GM20000 (cell line): ENCODE measurements around the gene VAV2.

Source experiments
- DNase-seq: peaks from one replicate; pipeline ENCODE4 v3.0.0; 2012; ENCODE audit warnings: low spot score
- TF ChIP-seq, protein P1 (sequence below): IDR thresholded peaks from 2 replicates; pipeline ENCODE4 v1.5.1; 2012; ENCODE audit warnings: mild to moderate bottlenecking, control low read depth; ENCODE audit errors: extremely low read depth, missing control alignments

The VAV2 gene

DNA sequence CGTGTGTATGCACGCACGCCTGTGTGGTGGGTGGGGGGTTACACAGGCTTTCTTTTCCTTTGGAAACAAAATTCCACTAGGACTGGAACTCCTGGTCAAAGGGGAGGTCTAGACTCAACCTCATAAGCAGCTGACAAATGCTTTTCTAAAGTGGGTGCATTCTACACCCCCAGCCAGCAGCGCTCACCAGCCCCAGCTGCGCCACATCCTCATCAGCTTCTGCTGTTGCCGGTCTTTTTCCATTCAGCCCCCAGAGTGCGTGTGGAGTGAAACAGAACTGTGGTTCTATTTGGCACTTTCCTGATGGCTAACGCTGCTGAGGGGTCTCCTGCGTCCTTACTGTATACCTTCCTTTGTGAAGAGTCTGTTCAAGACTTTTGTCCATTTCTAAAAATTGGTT, 176.3 kb downstream of the VAV2 start:
- TF ChIP-seq, protein P1, sequence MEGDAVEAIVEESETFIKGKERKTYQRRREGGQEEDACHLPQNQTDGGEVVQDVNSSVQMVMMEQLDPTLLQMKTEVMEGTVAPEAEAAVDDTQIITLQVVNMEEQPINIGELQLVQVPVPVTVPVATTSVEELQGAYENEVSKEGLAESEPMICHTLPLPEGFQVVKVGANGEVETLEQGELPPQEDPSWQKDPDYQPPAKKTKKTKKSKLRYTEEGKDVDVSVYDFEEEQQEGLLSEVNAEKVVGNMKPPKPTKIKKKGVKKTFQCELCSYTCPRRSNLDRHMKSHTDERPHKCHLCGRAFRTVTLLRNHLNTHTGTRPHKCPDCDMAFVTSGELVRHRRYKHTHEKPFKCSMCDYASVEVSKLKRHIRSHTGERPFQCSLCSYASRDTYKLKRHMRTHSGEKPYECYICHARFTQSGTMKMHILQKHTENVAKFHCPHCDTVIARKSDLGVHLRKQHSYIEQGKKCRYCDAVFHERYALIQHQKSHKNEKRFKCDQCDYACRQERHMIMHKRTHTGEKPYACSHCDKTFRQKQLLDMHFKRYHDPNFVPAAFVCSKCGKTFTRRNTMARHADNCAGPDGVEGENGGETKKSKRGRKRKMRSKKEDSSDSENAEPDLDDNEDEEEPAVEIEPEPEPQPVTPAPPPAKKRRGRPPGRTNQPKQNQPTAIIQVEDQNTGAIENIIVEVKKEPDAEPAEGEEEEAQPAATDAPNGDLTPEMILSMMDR = no peak

DNA sequence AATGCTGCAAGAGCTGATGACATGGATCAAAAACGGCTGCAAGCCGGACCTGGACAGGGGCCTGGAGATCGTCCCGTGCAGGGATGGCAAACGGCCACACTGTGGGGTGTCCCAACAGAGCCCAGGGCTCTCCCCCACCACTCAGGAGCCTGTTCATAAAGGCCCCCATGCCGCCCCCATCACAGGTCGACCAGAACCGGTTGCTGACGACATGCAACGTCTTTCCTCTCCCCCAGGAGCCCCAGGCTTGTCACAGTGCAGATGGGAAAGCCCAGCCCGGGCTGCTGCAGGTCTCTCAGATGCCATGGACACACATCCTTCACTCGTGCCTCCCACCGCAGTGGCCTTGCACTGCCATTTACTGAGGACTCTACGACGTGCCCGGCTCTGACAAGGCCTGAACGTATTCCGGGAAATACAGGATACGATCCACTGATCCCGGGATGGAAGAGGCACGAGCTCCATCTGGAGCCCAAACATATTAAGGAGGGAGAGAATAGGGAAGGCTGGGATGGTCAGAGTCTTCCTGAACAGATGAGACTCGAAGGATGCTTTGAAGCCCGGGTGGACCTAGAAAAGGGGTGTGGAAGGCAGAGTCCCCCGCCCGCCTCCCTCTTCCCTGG, 177.4 kb downstream of the VAV2 start:
- TF ChIP-seq, protein P1 = no peak
- DNase-seq = no peak

More for the DNA sequence above, 176.3 kb downstream of the VAV2 start:
- no peak for DNase-seq

DNA sequence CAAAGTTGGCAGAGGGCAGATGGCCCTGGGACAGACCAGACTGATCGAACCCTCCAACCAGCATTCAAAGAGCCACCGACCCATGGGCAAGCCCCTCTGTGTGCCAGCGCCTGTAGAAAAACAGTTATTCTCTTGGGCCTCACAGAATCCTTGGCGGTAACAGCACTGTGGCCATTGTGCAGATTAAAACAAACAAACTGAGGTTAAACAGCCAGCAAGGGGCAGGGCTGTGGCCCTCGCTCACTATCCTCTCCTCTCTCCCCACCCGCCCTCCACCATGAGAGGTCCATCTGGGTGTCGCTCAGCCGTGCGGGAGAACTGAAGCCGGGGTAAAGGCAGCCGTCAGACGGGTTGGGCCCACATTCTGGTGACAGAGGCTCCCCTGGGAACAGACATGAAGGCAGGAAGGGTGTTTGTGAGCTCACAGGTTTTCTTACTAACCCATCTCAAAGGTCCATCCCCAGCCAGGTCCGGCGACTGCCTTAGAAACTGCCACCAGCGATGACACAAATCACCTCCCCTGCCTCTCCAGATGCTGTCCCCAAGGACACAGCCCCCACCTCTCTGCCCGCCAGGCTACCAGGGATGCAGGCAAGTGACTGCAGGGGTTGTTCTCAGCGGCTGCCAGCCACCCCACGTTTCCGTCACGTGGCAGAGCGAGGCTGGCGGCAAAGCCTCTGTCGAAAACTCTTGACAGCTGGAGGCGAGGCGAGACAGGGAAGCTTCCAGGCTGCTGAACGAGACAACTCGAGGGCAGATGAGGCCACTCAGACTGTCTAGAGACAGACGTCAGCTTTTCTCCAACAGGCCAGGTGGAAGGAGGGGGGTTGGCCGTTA, 178.2 kb downstream of the VAV2 start:
- no peak for DNase-seq
- TF ChIP-seq, protein P1 = no peak

DNA sequence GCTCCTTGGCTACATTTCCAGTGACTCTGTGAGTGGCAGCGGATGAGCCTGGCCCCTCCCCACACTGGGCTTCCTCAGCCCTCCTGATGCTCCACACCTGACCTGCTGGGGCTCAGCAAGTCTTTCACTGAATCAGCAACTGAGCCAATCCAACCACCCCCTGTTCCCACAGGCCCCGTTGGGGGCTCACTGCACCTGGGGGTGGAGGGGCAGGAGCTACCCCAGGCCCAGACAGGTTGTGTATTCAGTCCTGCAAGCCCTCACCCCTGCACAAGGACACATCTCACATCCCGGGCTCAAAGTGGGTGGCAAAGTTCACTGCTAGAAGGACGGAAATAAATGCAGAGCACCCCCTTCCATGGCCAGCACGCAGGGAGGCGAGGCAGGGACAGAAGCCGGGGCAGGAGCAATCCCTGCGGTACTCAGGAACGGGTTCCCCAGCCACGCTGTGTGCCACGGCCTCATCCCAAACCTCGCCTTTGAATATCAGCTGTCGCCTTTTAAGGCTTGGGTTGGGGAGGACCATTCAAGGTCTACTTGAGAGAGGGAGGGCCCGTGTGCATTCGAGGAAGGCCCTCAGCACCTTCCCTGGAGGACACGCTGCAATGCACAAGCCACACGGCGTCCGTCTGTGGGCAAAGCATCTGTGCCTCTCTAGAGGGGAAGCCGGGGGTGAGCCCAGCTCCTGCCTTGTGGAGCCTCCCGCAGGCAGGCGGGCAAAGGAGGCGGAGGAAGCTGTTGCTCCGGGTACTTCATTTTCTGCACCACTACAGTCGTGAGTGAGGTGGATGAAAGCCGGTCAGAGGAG, 179.0 kb downstream of the VAV2 start:
- TF ChIP-seq, protein P1 = no peak
- no peak for DNase-seq

DNA sequence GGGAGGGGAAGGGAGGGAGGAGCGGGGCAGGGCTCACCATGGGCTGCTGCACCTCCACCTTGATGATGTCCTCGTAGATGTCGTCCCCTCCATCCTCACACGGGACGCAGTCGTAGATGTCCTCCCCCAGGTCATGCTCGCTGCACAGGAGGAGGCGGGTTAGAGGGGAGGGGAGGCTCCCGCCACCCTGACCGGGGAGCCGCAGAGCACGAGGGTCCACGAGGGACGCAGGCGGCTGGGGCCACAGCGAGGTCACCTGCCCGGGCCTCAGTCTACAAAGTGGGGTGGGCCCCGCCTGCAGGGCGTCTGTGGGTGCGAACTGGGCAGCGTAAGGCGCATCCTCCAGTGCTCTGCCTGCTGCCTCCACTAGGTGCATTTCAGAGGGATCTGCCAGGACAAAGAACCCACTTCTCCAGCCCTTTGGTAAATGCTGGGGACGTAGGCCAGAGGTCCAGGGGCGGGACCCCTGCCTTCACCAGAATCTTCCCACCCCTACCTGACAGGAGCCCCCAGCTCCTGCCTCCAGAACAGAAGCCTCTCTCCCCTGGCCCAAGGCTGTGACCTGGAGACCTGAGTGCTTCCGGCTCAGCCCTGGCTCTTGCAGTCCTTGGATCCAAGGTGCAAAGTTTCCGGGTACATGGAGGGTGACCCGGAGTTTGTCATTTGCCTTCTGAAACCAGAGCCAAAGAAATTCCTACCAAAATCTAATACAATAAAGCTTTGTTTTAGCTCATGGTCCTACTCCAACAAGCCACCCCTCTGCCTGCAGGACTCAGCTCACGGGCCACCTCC, 179.9 kb downstream of the VAV2 start:
- DNase-seq = no peak
- TF ChIP-seq, protein P1 = no peak

DNA sequence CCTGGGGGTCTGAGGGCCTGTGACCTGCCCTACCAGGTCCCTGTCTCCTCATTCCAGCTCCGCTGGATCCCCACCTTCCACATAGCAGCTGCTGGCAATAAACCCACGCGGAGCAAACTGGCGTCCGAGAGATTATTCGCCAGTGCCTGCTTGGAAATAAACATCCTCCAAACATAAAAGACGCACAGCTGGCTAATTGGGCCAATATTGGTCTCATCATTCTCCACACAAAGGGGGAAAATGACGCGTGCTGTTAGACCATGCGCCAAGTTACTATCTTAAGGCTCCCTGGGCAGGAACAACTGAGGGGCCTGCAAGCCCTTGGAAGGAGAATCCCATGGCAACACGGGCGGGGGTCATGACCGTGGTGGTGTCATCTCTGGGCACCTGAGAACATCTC, 180.7 kb downstream of the VAV2 start:
- TF ChIP-seq, protein P1 = no peak
- DNase-seq = no peak
